OCI-LY3 (cell line): ENCODE results near the gene PLEKHA7.

Source experiments
- CTCF ChIP-seq: fragments of 200-600, 300-600 bp; sonication (generic); IDR thresholded peaks from 2 replicates; pipeline ENCODE4 v1.5.1; 2014; ENCODE audit warnings: antibody characterized with exemption, low read length, low read depth
- EZH2phosphoT487 ChIP-seq: fragments of 200-600 bp; shearing (Covaris generic); IDR thresholded peaks from 2 replicates; pipeline ENCODE4 v1.6.1; 2018; ENCODE audit warnings: antibody characterized with exemption, mixed run types, low read depth

GRCh38 chr11:16989554-16989953 lies 24.7 kb downstream of the PLEKHA7 start:
- TF ChIP-seq CTCF (no peak), EZH2phosphoT487 (no peak)
